ENCODE measurements around the gene SEMA3A.

The SEMA3A gene

GRCh38 chr7:84187813-84188510 lies 6.6 kb downstream of the SEMA3A start:
- H3K9me2 ChIP-seq (replicated peaks; ENCODE audit: insufficient read depth, low read length): no peaks in the 10 kb centered on the region
- H3K36me3 ChIP-seq (ENCODE audit: low read length): no peaks in the 10 kb centered on the region
- H4K20me1 ChIP-seq (ENCODE audit: low read depth, low read length): peaks cover 6% of the 10 kb centered on the region; the same call in 1 of the 2 replicates
- no peak overlapping the region for H3K4me3 ChIP-seq (ENCODE audit: insufficient read depth, low read length, poor library complexity, severe bottlenecking)
- no peaks in the 10 kb centered on the region for H3K79me2 ChIP-seq (ENCODE audit: insufficient read depth, low read length)
- no peaks in the 10 kb centered on the region for H3K9me3 ChIP-seq (ENCODE audit: insufficient read depth, low read length)
- H2AFZ ChIP-seq (ENCODE audit: low read depth, low read length, severe bottlenecking): no peak overlapping the region
- H3K9ac ChIP-seq (ENCODE audit: low read length): no peak overlapping the region
- TF ChIP-seq CTCF (IDR thresholded peaks at IDR 0.05; ENCODE audit: insufficient read depth, low read length, poor library complexity, severe bottlenecking) (no peak), EZH2phosphoT487 (conservative IDR thresholded peaks at IDR 0.05; ENCODE audit: low read length) (no peak)
- no peak overlapping the region for H3K4me2 ChIP-seq (ENCODE audit: low read depth, low read length, poor library complexity, severe bottlenecking)
- H3F3A ChIP-seq (ENCODE audit: insufficient read depth): no peaks in the 10 kb centered on the region
- no peaks in the 10 kb centered on the region for H3K27me3 ChIP-seq (ENCODE audit: low read length)
- no peak overlapping the region for H3K27ac ChIP-seq (ENCODE audit: low read depth, low read length)

- Histone ChIP-seq H3K4me3 (ENCODE audit: insufficient read depth, low read length, poor library complexity, severe bottlenecking) (no peak overlapping the region), H4K20me1 (ENCODE audit: low read depth, low read length) (peaks cover 5% of the 10 kb centered on the region; the same call in 1 of the 2 replicates), H3K27ac (ENCODE audit: low read depth, low read length) (no peak overlapping the region), H3K27me3 (ENCODE audit: low read length) (no peaks in the 10 kb centered on the region), H3K9ac (ENCODE audit: low read length) (no peak overlapping the region), H2AFZ (ENCODE audit: low read depth, low read length, severe bottlenecking) (no peak overlapping the region), H3K36me3 (ENCODE audit: low read length) (no peaks in the 10 kb centered on the region), H3F3A (ENCODE audit: insufficient read depth) (no peaks in the 10 kb centered on the region), H3K9me2 (replicated peaks; ENCODE audit: insufficient read depth, low read length) (no peaks in the 10 kb centered on the region), H3K79me2 (ENCODE audit: insufficient read depth, low read length) (no peaks in the 10 kb centered on the region), H3K4me2 (ENCODE audit: low read depth, low read length, poor library complexity, severe bottlenecking) (no peak overlapping the region), H3K9me3 (ENCODE audit: insufficient read depth, low read length) (no peaks in the 10 kb centered on the region)
- TF ChIP-seq CTCF (IDR thresholded peaks at IDR 0.05; ENCODE audit: insufficient read depth, low read length, poor library complexity, severe bottlenecking) (no peak), EZH2phosphoT487 (conservative IDR thresholded peaks at IDR 0.05; ENCODE audit: low read length) (no peak)
Observed at GRCh38 chr7:84187087-84187805, 7.3 kb downstream of the SEMA3A start.

- no peaks in the 10 kb centered on the region for H3K79me2 ChIP-seq (ENCODE audit: insufficient read depth, low read length)
- H3K4me2 ChIP-seq (ENCODE audit: low read depth, low read length, poor library complexity, severe bottlenecking): no peak overlapping the region
- TF ChIP-seq CTCF (IDR thresholded peaks at IDR 0.05; ENCODE audit: insufficient read depth, low read length, poor library complexity, severe bottlenecking) (no peak), EZH2phosphoT487 (conservative IDR thresholded peaks at IDR 0.05; ENCODE audit: low read length) (no peak)
Observed at GRCh38 chr7:84183741-84184140, 10.8 kb downstream of the SEMA3A start.

More at GRCh38 chr7:84183741-84184140, 10.8 kb downstream of the SEMA3A start:
- Histone ChIP-seq H3K9me2 (replicated peaks; ENCODE audit: insufficient read depth, low read length) (no peaks in the 10 kb centered on the region), H4K20me1 (ENCODE audit: low read depth, low read length) (no peaks in the 10 kb centered on the region), H3K27ac (ENCODE audit: low read depth, low read length) (no peak overlapping the region), H3K9me3 (ENCODE audit: insufficient read depth, low read length) (no peaks in the 10 kb centered on the region), H3K9ac (ENCODE audit: low read length) (no peak overlapping the region), H3F3A (ENCODE audit: insufficient read depth) (no peaks in the 10 kb centered on the region), H2AFZ (ENCODE audit: low read depth, low read length, severe bottlenecking) (no peak overlapping the region), H3K4me3 (ENCODE audit: insufficient read depth, low read length, poor library complexity, severe bottlenecking) (no peak overlapping the region), H3K27me3 (ENCODE audit: low read length) (no peaks in the 10 kb centered on the region), H3K36me3 (ENCODE audit: low read length) (no peaks in the 10 kb centered on the region)

All from SU-DHL-6 (cell line).